ENCODE results near the gene ABHD8. TPM values are rescaled to one million over a fixed set of nuclear protein-coding genes. Genes with fewer than 3 reads are reported as not detected.
"Not testable (repeated sequence)": the region's sequence is repeated elsewhere in the genome, so short reads cannot be mapped to it uniquely, and the experiment has no call there.

Gene ABHD8
- total RNA-seq, 1 donor from 2014 or later: 8.9 TPM

DNA sequence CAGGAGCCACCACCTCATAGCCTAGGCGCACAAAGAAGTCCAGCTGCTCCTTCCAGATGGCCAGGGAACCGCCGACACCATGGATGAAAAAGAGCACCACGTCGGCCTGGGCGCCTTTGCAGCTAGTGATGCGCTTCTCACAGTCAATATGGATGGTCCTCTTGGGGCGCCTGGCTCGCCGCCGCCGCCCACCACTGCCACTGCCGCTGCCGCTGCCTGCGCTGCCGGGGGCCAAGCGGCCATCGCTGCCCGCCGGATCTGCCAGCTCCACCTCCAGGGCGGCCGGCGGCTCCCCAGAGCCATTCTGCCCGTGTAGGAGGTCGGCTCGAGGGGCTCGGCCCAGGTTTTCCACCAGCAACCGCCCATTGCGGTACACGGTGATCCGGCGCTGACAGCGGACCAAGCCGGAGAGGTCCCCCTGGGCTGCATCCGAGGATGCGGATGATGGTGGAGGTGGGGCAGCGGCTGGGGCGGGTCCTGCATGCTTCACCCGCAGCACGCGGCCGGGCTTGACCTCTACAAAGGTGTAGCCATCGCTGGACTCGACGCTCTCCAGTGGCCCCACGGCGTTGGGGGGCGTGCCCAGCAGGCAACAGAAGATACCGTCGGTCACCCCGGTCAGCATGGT is 2.1 kb downstream of the ABHD8 start:
- Mint-ChIP-seq H3K27me3 (ENCODE audit: unreplicated experiment) (peaks cover 6% of the 10 kb centered on the region), H3K4me1 (ENCODE audit: unreplicated experiment) (peaks cover 8% of the 10 kb centered on the region), H3K9me3 (ENCODE audit: unreplicated experiment) (no peaks in the 10 kb centered on the region), H3K27ac (ENCODE audit: unreplicated experiment) (no peak overlapping the region), H3K4me3 (ENCODE audit: unreplicated experiment) (no peak overlapping the region), H3K36me3 (ENCODE audit: low read depth, unreplicated experiment) (peaks cover 3% of the 10 kb centered on the region)
- TF ChIP-seq, protein P1, sequence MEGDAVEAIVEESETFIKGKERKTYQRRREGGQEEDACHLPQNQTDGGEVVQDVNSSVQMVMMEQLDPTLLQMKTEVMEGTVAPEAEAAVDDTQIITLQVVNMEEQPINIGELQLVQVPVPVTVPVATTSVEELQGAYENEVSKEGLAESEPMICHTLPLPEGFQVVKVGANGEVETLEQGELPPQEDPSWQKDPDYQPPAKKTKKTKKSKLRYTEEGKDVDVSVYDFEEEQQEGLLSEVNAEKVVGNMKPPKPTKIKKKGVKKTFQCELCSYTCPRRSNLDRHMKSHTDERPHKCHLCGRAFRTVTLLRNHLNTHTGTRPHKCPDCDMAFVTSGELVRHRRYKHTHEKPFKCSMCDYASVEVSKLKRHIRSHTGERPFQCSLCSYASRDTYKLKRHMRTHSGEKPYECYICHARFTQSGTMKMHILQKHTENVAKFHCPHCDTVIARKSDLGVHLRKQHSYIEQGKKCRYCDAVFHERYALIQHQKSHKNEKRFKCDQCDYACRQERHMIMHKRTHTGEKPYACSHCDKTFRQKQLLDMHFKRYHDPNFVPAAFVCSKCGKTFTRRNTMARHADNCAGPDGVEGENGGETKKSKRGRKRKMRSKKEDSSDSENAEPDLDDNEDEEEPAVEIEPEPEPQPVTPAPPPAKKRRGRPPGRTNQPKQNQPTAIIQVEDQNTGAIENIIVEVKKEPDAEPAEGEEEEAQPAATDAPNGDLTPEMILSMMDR (IDR thresholded peaks at IDR 0.05; ENCODE audit: unreplicated experiment): no peak
- no peak for DNase-seq (ENCODE audit: low spot score)

DNA sequence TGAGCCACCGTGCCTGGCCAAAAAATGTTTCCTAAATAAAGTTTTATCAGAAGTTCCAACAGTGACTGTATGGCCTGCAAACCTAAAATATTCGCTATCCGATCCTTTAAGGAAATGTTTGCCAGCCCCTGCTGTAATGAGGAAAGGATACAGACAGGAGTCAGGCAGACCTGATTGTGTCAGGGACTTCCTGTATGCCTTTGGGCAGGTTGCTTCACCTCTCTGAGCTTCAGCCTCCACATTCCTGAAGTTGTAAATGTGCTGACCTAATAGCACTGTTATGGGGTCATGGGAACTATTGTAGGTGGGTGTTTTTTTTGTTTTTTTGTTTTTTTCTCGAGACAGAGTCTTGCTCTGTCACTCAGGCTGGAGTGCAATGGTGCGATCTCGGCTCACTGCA is 6.2 kb downstream of the ABHD8 start:
- peaks cover 3% of the 10 kb centered on the region for H3K27me3 Mint-ChIP-seq (ENCODE audit: unreplicated experiment)
- TF ChIP-seq, protein P1 (IDR thresholded peaks at IDR 0.05; ENCODE audit: unreplicated experiment): no peak
- no peaks in the 10 kb centered on the region for H3K4me1 Mint-ChIP-seq (ENCODE audit: unreplicated experiment)
- H3K27ac Mint-ChIP-seq (ENCODE audit: unreplicated experiment): no peak overlapping the region
- no peak for DNase-seq (ENCODE audit: low spot score)
- peaks cover 1% of the 10 kb centered on the region for H3K36me3 Mint-ChIP-seq (ENCODE audit: low read depth, unreplicated experiment)
- no peak overlapping the region for H3K4me3 Mint-ChIP-seq (ENCODE audit: unreplicated experiment)
- no peaks in the 10 kb centered on the region for H3K9me3 Mint-ChIP-seq (ENCODE audit: unreplicated experiment)

DNA sequence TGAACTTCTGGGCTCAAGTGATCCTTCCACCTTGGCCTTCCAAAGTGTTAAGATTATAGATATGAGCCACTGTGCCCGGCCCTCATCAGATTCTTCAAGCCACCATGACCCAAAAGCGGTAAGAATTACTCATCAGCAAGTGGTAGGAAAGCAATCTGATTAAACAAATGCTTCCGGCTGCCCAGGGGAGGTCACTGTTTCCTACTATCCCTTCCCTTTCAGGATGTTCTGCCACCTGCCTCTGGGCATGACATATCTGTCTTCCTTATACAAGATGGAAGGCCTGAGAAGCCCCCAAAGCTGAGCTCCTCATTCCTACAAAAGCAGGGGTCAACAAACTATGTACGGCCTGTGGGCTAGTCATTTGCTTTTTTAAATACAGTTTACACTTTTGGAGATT is 7.0 kb downstream of the ABHD8 start:
- Mint-ChIP-seq H3K27me3 (ENCODE audit: unreplicated experiment) (peaks cover 3% of the 10 kb centered on the region), H3K27ac (ENCODE audit: unreplicated experiment) (peak overlapping the region; percentile 70), H3K36me3 (ENCODE audit: low read depth, unreplicated experiment) (no peaks in the 10 kb centered on the region), H3K4me3 (ENCODE audit: unreplicated experiment) (no peak overlapping the region), H3K4me1 (ENCODE audit: unreplicated experiment) (no peaks in the 10 kb centered on the region), H3K9me3 (ENCODE audit: unreplicated experiment) (no peaks in the 10 kb centered on the region)
- TF ChIP-seq, protein P1 (IDR thresholded peaks at IDR 0.05; ENCODE audit: unreplicated experiment): no peak
- no peak for DNase-seq (ENCODE audit: low spot score)

DNA sequence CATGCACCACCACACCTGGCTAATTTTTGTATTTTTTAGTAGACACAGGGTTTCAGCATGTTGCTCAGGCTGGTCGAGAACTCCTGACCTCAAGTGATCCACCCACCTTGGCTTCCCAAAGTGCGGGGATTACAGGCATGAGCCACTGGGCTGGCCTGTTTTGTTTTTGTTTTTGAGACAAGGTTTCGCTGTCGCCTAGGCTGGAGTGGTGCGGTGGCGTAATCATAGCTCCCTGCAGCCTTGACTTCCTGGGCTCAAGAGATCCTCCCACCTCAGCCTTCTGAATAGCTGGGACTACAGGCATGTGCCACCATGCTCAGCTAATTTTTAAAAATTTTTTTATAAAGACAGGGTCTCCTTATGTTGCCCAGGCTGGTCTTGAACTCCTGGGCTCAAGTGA is 7.7 kb downstream of the ABHD8 start:
- H3K36me3 Mint-ChIP-seq (ENCODE audit: low read depth, unreplicated experiment); DNase-seq (ENCODE audit: low spot score); H3K4me3 Mint-ChIP-seq (ENCODE audit: unreplicated experiment); H3K4me1 Mint-ChIP-seq (ENCODE audit: unreplicated experiment); H3K9me3 Mint-ChIP-seq (ENCODE audit: unreplicated experiment); H3K27me3 Mint-ChIP-seq (ENCODE audit: unreplicated experiment); H3K27ac Mint-ChIP-seq (ENCODE audit: unreplicated experiment): not testable (repeated sequence)

DNA sequence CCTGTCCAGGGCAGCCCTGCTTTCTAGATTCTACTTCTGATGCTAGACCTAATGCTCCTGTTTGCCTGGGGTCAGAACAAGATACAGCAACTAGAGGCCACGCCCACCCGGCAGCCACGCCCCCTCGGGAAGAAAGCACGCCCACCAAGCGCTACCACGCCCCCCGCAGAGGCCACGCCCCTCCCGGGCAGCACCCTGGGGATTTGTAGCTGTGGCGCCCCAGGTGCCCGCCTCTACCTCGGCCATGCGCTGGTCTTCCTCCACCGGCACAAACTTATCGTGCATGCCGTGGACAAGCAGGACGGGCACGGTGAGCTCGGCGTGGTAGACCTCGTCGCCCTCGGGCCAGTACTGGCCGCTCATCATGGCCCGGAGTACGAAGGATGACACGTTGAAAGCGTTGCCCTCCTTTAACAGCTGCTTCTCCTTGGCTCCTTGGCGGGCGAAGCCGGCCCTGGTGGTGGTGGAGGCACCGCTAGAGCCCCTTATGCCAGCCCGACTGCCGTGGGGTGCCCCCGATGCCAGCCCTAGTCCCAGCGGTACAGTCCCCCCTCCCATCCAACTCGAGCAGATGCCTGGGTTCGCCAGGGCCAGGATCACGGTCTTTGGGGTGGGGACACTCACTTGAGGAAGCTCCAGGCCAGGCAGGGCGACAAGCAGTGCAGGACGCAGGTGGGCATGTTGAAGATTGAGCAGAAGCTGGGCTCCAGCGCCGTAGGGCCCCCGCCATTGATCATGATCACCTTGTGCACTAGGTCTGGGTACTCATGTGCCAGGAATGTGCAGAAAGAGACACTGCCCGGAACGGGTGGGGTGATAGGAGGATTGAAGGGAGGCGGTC is 9.0 kb downstream of the ABHD8 start:
- H3K4me3 Mint-ChIP-seq (ENCODE audit: unreplicated experiment): no peak overlapping the region
- no peak overlapping the region for H3K27ac Mint-ChIP-seq (ENCODE audit: unreplicated experiment)
- peak; percentile 46 for DNase-seq (ENCODE audit: low spot score)
- TF ChIP-seq, protein P1 (IDR thresholded peaks at IDR 0.05; ENCODE audit: unreplicated experiment): no peak
- no peaks in the 10 kb centered on the region for H3K4me1 Mint-ChIP-seq (ENCODE audit: unreplicated experiment)
- H3K36me3 Mint-ChIP-seq (ENCODE audit: low read depth, unreplicated experiment): no peaks in the 10 kb centered on the region
- H3K9me3 Mint-ChIP-seq (ENCODE audit: unreplicated experiment): no peaks in the 10 kb centered on the region
- peaks cover 3% of the 10 kb centered on the region for H3K27me3 Mint-ChIP-seq (ENCODE audit: unreplicated experiment)
